HepG2 (cell line): Measurements from ENCODE around the gene CBLN3. TPM values are rescaled to one million over a fixed set of nuclear protein-coding genes. Genes with fewer than 3 reads are reported as not detected.
A peak's percentile ranks its signal among the peaks of the same experiment; 100 is the strongest.

ENCODE experiments used
- ATAC-seq: fragments of 200-7000 bp; cut with Tn5 transposase; 3 replicates; pipeline ENCODE4 v1.9.1; 2020; ENCODE audit warnings: mild to moderate bottlenecking, moderate library complexity
- BruUV-seq: library from RNA; stranded (reverse); fragments of 400-500 nt; replicated peaks from 2 replicates; lab custom pipeline; 2021; lab: Mats Ljungman, UMichigan
- CTCF ChIA-PET: fragments of 300-600 bp; formaldehyde crosslinking; extraction: SDS; loops from one replicate; lab custom pipeline; 2021; ENCODE audit warnings: low total read pairs, inconsistent platforms, low intra/inter-chr PET ratio; lab: Yijun Ruan, JAX
- POLR2A ChIA-PET: fragments of 350-600 bp; sonication (Branson Sonifier 250); formaldehyde crosslinking; loops from one replicate; lab custom pipeline; 2020; ENCODE audit warnings: antibody characterized with exemption, inconsistent platforms; lab: Yijun Ruan, JAX
- DNase-seq: peaks from one replicate; pipeline ENCODE4 v3.0.0-alpha.2; 2015; ENCODE audit warnings: low spot score
- FAIRE-seq: peaks from 3 replicates; lab custom pipeline; 2011; peaks lifted over from hg19 to GRCh38; lab: Jason Lieb, UNC
- H2AFZ ChIP-seq: one replicate; pipeline ENCODE4 v1.6.1; 2011; ENCODE audit warnings: low read length, inconsistent platforms
- H3K27ac ChIP-seq: fragments of 300-600 bp; 3 replicates; pipeline ENCODE4 v1.8.0; 2011; ENCODE audit warnings: mixed run types, mild to moderate bottlenecking, mixed read lengths, low read length, inconsistent platforms; ENCODE audit not compliant: insufficient read depth; ENCODE audit errors: extremely low read length
- H3K27me3 ChIP-seq, 2 experiments: fragments of 200-600 bp in 1 of 2; 2 replicates in 1 of 2; 3 replicates in 1 of 2; pipeline versions ENCODE4 v1.6.0 to v1.8.0; 2011; ENCODE audit warnings: low read length in 2 of 2, mild to moderate bottlenecking in 2 of 2, moderate library complexity in 2 of 2, inconsistent platforms in 1 of 2; ENCODE audit not compliant: insufficient read depth in 2 of 2, control insufficient read depth in 1 of 2
- H3K36me3 ChIP-seq, 2 experiments: fragments of 200-600 bp in 1 of 2; replicated peaks in 1 of 2; 2 replicates in 1 of 2; 3 replicates in 1 of 2; pipeline versions ENCODE4 v1.5.1 to v1.8.0; 2011; ENCODE audit warnings: low read length in 2 of 2, inconsistent platforms in 1 of 2; ENCODE audit not compliant: insufficient read depth in 2 of 2, control insufficient read depth in 1 of 2
- H3K4me1 ChIP-seq: 2 replicates; pipeline ENCODE4 v1.5.1; 2012; ENCODE audit warnings: low read length, inconsistent platforms; ENCODE audit not compliant: insufficient read depth
- H3K4me2 ChIP-seq: 2 replicates; pipeline ENCODE4 v1.6.0; 2011; ENCODE audit warnings: low read depth, low read length, inconsistent platforms
- H3K4me3 ChIP-seq, 3 experiments: fragments of 200-600 bp in 1 of 3; sonication (generic), shearing (Covaris generic) in 1 of 3; replicated peaks in 1 of 3; 2 replicates each; pipeline ENCODE4 v1.5.1; 2011 to 2016; ENCODE audit warnings: low read length in 3 of 3, inconsistent platforms in 2 of 3, low read depth in 2 of 3, mild to moderate bottlenecking in 2 of 3, control low read depth in 1 of 3, mixed read lengths in 1 of 3; ENCODE audit not compliant: insufficient read depth in 1 of 3
- H3K79me2 ChIP-seq: one replicate; pipeline ENCODE4 v1.6.1; 2011; ENCODE audit warnings: low read length, inconsistent platforms; ENCODE audit not compliant: insufficient read depth
- H3K9ac ChIP-seq: 2 replicates; pipeline ENCODE4 v1.6.0; 2011; ENCODE audit warnings: mild to moderate bottlenecking, low read depth, low read length, inconsistent platforms; ENCODE audit not compliant: insufficient read depth
- H3K9me3 ChIP-seq: 2 replicates; pipeline ENCODE4 v1.5.1; 2012; ENCODE audit warnings: mild to moderate bottlenecking, low read length
- H4K20me1 ChIP-seq: 2 replicates; pipeline ENCODE4 v1.6.0; 2011; ENCODE audit warnings: inconsistent platforms, mild to moderate bottlenecking, low read length, moderate library complexity; ENCODE audit not compliant: insufficient read depth
- CEBPZ ChIP-seq: IDR thresholded peaks from 2 replicates; pipeline ENCODE4 v1.6.1; 2012; ENCODE audit warnings: low read length, improper control_type of control experiment
- FOXO4 ChIP-seq: sonication (generic); formaldehyde crosslinking; conservative IDR thresholded peaks from 2 replicates; pipeline ENCODE4 v1.8.1; 2023; ENCODE audit warnings: missing genetic modification reagents
- MNT ChIP-seq: fragments of 450-650 bp; IDR thresholded peaks from 2 replicates; pipeline ENCODE4 v1.6.1; 2016
- WGBS: methylation state at CpG from one replicate; pipeline ENCODE4 v1.1.6; 2017; ENCODE audit warnings: low lambda C conversion rate; 5-methylcytosine and 5-hydroxymethylcytosine counted together
- in situ Hi-C: cut with HindIII; loops from 2 replicates; pipeline ENCODE4 v1.10.0; 2017; ENCODE audit warnings: low pct_unique_long_range_greater_than_20kb; ENCODE audit not compliant: extremely low pct_ligation_motif_present
- intact Hi-C: fragments of 100-400 bp; cut with micrococcal nuclease; formaldehyde crosslinking; loops from one replicate; pipeline ENCODE4 v1.10.0; 2022; ENCODE audit not compliant: unreplicated experiment
- polyA plus RNA-seq, 8 experiments: library from polyadenylated mRNA; depleted of rRNA in 3 of 8; stranded (reverse) in 7 of 8; unstranded in 1 of 8; fragments of >200 nt; fragmentation: Illumina TruSeq in 4 of 8; extraction: Trizol in 4 of 8; gene quantifications; 2 replicates each; pipeline versions ENCODE4 v1.2.1 to v1.2.3, GENCODE V29; 2011 to 2016; ENCODE audit warnings: low read depth in 4 of 8, missing spikeins in 1 of 8, mixed read lengths in 1 of 8; ENCODE audit not compliant: insufficient read depth in 1 of 8
- total RNA-seq, 5 experiments: library from RNA; depleted of rRNA; stranded (reverse); fragments of >200 nt; fragmentation: Illumina TruSeq; extraction: Trizol; gene quantifications; 2 replicates each; pipeline ENCODE4 v1.2.3, GENCODE V29; 2016; ENCODE audit warnings: low read depth in 1 of 5

Gene CBLN3
- total and polyA plus RNA-seq, 2 of the 13 experiments (the other 11 are each of a cell fraction or from before 2014, with no cell fraction given), result 0.66 to 0.98 TPM

- Histone ChIP-seq H2AFZ (no peak overlapping the region), H3K27ac (no peak overlapping the region), H3K4me1 (no peaks in the 10 kb centered on the region), H3K36me3 (no peaks in the 10 kb centered on the region), H3K27me3 (no peaks in the 10 kb centered on the region), H3K4me2 (no peak overlapping the region), H3K79me2 (no peaks in the 10 kb centered on the region), H3K4me3 (no peak overlapping the region), H3K9me3 (no peaks in the 10 kb centered on the region), H4K20me1 (no peaks in the 10 kb centered on the region), H3K9ac (no peak overlapping the region)
- no TSS peak for BruUV-seq
- ATAC-seq, result no peak
- ChIA-PET CTCF (no interaction called here), POLR2A (no interaction called here)
- intact Hi-C loops (no loop called here), in situ Hi-C loops (no loop called here)
- TF ChIP-seq FOXO4 (CRISPR knock-in tag), result no peak
- no peak for FAIRE-seq
- DNase-seq, result no peak
- WGBS, result 96% methylated on average over 3 of the region's 3 CpGs
Observed at GRCh38 chr14:24465805-24466204, 36.3 kb upstream of the CBLN3 start.

GRCh38 chr14:24465368-24465767 is 35.9 kb upstream of the CBLN3 start:
- ATAC-seq, result no peak; the same call in 2 of the 3 replicates
- in situ Hi-C loops, result no loop called here
- POLR2A ChIA-PET, result no interaction called here

More at GRCh38 chr14:24465368-24465767, 35.9 kb upstream of the CBLN3 start:
- TF ChIP-seq MNT, result peak; percentile 4; the same call in 1 of the 2 replicates
- TF ChIP-seq CEBPZ, result no peak
- H3K9ac ChIP-seq, result no peak overlapping the region
- CTCF ChIA-PET, result no interaction called here
- intact Hi-C loops, result no loop called here
- no peak overlapping the region for H2AFZ ChIP-seq
- no peaks in the 10 kb centered on the region for H3K27me3 ChIP-seq
- WGBS, result 97% methylated on average over 3 of the region's 3 CpGs
- no peaks in the 10 kb centered on the region for H4K20me1 ChIP-seq
- BruUV-seq, result no TSS peak
- H3K79me2 ChIP-seq, result no peaks in the 10 kb centered on the region
- no peaks in the 10 kb centered on the region for H3K36me3 ChIP-seq
- H3K4me3 ChIP-seq, result no peak overlapping the region
- no peak overlapping the region for H3K27ac ChIP-seq
- H3K9me3 ChIP-seq, result no peaks in the 10 kb centered on the region
- FAIRE-seq (no peak), DNase-seq (no peak)
- no peak overlapping the region for H3K4me2 ChIP-seq
- H3K4me1 ChIP-seq, result no peaks in the 10 kb centered on the region
